Bronchial epithelial cell (primary cell): ENCODE data around the gene HTT. TPM values are rescaled to one million over a fixed set of nuclear protein-coding genes. Genes with fewer than 3 reads are reported as not detected.

ENCODE experiments used
- DNase-seq: peaks from one replicate; pipeline ENCODE4 v3.0.0-alpha.2; 2010; ENCODE audit warnings: low read depth
- FAIRE-seq: peaks from 2 replicates; lab custom pipeline; 2011; peaks lifted over from hg19 to GRCh38; lab: Jason Lieb, UNC
- H3K27me3 ChIP-seq: 2 replicates; pipeline ENCODE4 v1.5.1; 2011; ENCODE audit warnings: low read length; ENCODE audit not compliant: control insufficient read depth, insufficient read depth
- H3K36me3 ChIP-seq: 2 replicates; pipeline ENCODE4 v1.5.1; 2011; ENCODE audit warnings: low read length; ENCODE audit not compliant: control insufficient read depth, insufficient read depth
- H3K4me3 ChIP-seq: 2 replicates; pipeline ENCODE4 v1.5.1; 2011; ENCODE audit warnings: mild to moderate bottlenecking, low read depth, low read length, control low read depth
- CTCF ChIP-seq: IDR thresholded peaks from 2 replicates; pipeline ENCODE4 v1.5.1; 2011; ENCODE audit warnings: mild to moderate bottlenecking, moderate library complexity, low read length, control low read depth, inconsistent platforms; ENCODE audit not compliant: insufficient read depth, severe bottlenecking
- total RNA-seq: library from RNA; depleted of rRNA; stranded (reverse); fragments of >200 nt; gene quantifications from 2 replicates; pipeline ENCODE4 v1.2.1, GENCODE V29; 2014

The HTT gene
- total RNA-seq, 1 donor from 2014 or later, result 24.0 TPM

GRCh38 chr4:3130201-3130600 lies 55.7 kb downstream of the HTT start:
- no peak for DNase-seq
- Histone ChIP-seq H3K27me3 (no peaks in the 10 kb centered on the region), H3K36me3 (peaks cover 28% of the 10 kb centered on the region), H3K4me3 (no peak overlapping the region)
- no peak for TF ChIP-seq CTCF
- no peak for FAIRE-seq

- no peak for DNase-seq
- no peak overlapping the region for H3K4me3 ChIP-seq
- no peak for TF ChIP-seq CTCF
- peaks cover 27% of the 10 kb centered on the region for H3K36me3 ChIP-seq
- no peaks in the 10 kb centered on the region for H3K27me3 ChIP-seq
- FAIRE-seq, result no peak
Measured at GRCh38 chr4:3130826-3131225, 56.3 kb downstream of the HTT start.

- DNase-seq, result no peak
- Histone ChIP-seq H3K27me3 (no peaks in the 10 kb centered on the region), H3K4me3 (no peak overlapping the region), H3K36me3 (peaks cover 22% of the 10 kb centered on the region)
- no peak for TF ChIP-seq CTCF
- FAIRE-seq, result no peak
Measured at GRCh38 chr4:3134201-3134600, 59.7 kb downstream of the HTT start.

- FAIRE-seq (no peak), DNase-seq (no peak)
- TF ChIP-seq CTCF, result no peak
- peaks cover 21% of the 10 kb centered on the region for H3K36me3 ChIP-seq
- no peaks in the 10 kb centered on the region for H3K27me3 ChIP-seq
- H3K4me3 ChIP-seq, result no peak overlapping the region
Measured at GRCh38 chr4:3135155-3136011, 60.9 kb downstream of the HTT start.

GRCh38 chr4:3136454-3136853 lies 62.0 kb downstream of the HTT start:
- no peak overlapping the region for H3K4me3 ChIP-seq
- TF ChIP-seq CTCF, result no peak
- FAIRE-seq (no peak), DNase-seq (no peak)
- H3K36me3 ChIP-seq, result peaks cover 14% of the 10 kb centered on the region
- no peaks in the 10 kb centered on the region for H3K27me3 ChIP-seq

GRCh38 chr4:3137908-3138307 lies 63.4 kb downstream of the HTT start:
- H3K36me3 ChIP-seq, result peaks cover 12% of the 10 kb centered on the region
- TF ChIP-seq CTCF, result no peak
- DNase-seq (no peak), FAIRE-seq (no peak)
- H3K4me3 ChIP-seq, result no peak overlapping the region
- H3K27me3 ChIP-seq, result no peaks in the 10 kb centered on the region
